DOHH2 (cell line): ENCODE results near the gene TPM1.

ENCODE experiments used
- EZH2phosphoT487 ChIP-seq: fragments of 200-600 bp; sonication (generic); IDR thresholded peaks from 2 replicates; pipeline ENCODE4 v1.6.1; 2017; ENCODE audit warnings: borderline replicate concordance, mild to moderate bottlenecking, antibody characterized with exemption, low read length, moderate library complexity, mixed read lengths
- TF ChIP-seq, protein P1 (sequence below): fragments of 200-600 bp; sonication (generic); IDR thresholded peaks from one replicate; pipeline ENCODE4 v1.5.1; 2014; ENCODE audit warnings: antibody characterized with exemption, mild to moderate bottlenecking, low read depth, low read length; ENCODE audit not compliant: poor library complexity, severe bottlenecking

GRCh38 chr15:63104727-63105126 is 62.2 kb downstream of the TPM1 start:
- TF ChIP-seq, protein P1, sequence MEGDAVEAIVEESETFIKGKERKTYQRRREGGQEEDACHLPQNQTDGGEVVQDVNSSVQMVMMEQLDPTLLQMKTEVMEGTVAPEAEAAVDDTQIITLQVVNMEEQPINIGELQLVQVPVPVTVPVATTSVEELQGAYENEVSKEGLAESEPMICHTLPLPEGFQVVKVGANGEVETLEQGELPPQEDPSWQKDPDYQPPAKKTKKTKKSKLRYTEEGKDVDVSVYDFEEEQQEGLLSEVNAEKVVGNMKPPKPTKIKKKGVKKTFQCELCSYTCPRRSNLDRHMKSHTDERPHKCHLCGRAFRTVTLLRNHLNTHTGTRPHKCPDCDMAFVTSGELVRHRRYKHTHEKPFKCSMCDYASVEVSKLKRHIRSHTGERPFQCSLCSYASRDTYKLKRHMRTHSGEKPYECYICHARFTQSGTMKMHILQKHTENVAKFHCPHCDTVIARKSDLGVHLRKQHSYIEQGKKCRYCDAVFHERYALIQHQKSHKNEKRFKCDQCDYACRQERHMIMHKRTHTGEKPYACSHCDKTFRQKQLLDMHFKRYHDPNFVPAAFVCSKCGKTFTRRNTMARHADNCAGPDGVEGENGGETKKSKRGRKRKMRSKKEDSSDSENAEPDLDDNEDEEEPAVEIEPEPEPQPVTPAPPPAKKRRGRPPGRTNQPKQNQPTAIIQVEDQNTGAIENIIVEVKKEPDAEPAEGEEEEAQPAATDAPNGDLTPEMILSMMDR: no peak
- no peak for TF ChIP-seq EZH2phosphoT487
